HG02852 (cell line): Measurements from ENCODE around the gene SRM.
A peak's percentile ranks its signal among the peaks of the same experiment; 100 is the strongest.
"Not testable (repeated sequence)": the region's sequence is repeated elsewhere in the genome, so short reads cannot be mapped to it uniquely, and the experiment has no call there.

ENCODE experiments used
- ATAC-seq: cut with Tn5 transposase; IDR thresholded peaks from one replicate; pipeline ENCODE4 v1.9.1; 2021; ENCODE audit warnings: mild to moderate bottlenecking, moderate library complexity; ENCODE audit not compliant: unreplicated experiment

Gene SRM

DNA sequence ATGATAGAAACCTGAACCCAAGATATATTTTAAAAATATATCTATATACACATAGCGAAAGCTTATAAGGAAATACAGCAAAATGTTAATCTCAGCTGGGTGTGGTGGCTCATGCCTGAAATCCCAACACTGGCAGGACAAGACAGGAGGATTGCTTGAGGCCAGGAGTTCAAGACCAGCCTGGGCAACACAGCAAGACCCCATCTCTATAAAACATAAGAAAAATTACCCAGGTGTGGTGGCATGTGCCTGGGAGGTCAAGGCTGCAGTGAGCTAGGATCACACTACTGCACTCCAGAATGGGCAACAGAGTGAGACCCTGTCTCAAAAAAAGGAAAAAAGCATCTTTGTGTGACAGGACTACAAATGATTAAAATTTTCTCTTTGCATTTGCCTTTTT, 6.0 kb upstream of the SRM start:
- no peak for ATAC-seq

DNA sequence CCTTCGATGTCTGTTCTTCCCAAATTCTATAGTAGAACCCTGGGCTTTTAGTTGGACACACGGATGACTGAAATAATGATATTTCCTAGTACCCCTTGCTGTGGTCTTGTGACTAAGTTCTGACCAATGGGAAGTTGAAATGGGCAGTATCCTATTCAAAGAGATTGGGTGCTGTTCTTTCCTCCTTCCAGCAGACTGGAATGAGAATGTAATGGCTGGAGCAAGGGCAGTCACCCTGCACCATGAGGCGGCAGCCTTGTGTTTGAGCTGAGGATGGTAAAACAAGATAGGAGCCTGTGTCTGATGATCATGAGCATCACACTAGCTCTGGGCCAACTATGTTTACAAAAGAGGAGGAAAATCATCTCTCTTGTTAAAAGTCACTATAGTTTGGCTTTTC, 5.1 kb upstream of the SRM start:
- no peak for ATAC-seq

DNA sequence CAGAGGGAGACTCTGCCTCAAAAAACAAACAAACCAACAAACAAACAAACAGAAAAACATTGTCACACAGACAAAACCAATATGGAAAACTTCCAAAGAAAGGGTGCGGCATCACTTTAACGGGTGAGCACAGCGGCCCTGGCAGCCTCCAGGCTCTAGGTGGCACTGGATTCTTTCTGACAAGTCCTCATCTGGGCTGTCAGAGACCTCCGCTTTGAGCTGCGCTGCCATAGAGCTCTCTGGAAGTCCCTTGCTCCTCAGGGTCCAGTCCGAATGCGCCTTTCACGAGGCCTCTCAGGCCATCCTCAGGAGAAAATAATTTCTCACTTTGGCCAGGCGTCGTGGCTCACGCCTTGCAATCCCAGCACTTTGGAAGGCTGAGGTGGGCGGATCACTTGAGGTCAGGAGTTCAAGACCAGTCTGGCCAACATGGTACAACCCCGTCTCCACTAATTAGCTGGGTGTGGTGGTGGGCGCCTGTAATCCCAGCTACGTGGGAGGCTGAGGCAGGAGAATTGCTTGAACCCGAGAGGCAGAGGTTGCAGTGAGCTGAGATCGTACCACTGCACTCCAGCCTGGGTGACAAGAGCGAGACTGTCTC, 4.2 kb upstream of the SRM start:
- ATAC-seq: not testable (repeated sequence)

DNA sequence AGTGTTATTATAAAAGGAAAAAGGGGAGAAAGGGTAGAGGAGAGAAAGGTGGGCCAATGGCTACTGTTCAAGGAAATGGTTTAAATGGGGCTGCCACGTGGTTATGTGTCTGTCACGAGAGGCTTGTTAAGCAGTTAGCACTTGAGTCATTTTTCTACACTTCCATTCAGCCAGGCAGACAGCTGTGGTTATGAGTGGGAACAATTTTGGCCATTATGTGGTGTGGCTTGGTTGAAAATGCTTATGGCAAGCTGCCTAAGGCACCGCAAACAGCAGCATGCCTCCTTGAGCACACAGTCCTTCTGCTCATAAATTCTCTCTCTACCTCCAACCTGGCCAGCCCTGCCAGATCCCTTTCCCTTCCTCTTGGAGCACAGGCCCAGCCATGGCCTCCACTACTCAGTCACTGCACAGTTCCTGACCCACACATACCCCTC, 3.2 kb upstream of the SRM start:
- no peak for ATAC-seq

DNA sequence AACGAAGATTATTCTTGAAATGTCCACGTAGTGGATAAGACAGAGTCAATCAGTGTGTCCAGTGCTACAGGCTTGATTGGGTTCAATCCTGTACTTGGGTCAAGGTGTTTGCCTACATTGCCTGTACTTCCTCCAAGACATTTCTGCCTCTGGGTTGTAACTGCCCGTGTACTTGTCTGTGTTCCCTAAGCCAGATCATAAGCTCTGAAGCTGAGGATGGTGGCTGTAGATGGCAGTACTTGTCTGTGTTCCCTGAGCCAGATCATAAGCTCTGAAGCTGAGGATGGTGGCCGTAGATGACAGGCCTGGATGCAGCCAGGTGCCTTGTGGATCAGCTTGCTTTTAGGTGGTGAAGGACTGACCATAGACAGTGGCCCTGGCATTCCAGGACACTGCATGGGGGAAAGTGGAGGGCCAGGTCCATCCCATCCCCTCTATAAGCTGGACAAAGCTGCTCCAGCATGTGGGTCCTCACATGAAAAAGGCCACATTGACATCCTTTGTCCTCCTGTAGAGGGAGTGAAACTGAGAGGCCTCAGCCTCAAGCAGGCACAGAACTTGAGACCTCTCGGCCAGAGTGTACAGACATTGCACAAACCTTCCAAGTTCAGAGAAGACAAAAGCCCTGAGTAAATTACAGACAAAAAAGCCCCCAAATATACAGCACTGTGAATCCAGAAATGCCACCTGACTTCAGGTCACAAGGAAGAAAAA, 2.0 kb upstream of the SRM start:
- no peak for ATAC-seq

DNA sequence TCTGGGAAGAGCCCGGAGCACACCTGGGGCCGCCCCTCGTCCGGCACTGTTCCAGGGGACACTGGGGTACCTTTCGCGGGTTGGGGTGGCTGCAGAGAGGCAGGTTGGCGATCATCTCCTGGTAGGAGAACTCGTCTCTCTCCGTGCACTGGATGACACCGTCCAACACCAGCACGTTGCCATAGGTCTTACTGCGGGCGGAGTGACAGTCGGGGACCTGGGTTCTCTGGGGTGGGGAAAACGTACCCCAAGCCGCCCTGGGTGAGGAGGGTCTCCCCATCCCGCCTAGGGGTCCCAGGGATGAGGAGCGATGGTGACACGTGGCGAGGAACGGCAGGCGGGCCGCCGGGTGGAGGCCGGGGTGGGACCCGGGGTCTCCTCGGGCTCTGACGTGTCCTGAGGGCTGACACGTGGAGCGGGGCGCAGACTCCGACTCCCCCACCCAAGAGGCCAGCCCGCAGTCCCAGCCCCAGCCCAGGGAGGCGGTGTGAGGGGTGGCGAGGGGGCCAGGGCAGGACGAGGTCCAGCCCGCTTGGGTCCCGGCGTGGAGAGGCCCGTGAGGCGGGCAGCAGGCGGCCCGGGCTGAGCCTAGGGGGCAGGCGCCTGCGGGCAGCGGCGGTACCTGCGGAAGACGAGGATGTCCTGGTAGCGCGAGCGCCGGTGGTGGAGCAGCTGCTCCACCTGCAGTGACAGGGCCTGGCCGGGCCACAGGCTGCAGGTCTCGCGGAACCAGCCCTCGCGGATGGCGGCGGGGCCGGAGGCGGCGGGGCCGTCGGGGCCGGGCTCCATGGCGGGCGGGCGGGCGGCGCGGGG, 457 bp downstream of the SRM start:
- ATAC-seq: peak; percentile 26

DNA sequence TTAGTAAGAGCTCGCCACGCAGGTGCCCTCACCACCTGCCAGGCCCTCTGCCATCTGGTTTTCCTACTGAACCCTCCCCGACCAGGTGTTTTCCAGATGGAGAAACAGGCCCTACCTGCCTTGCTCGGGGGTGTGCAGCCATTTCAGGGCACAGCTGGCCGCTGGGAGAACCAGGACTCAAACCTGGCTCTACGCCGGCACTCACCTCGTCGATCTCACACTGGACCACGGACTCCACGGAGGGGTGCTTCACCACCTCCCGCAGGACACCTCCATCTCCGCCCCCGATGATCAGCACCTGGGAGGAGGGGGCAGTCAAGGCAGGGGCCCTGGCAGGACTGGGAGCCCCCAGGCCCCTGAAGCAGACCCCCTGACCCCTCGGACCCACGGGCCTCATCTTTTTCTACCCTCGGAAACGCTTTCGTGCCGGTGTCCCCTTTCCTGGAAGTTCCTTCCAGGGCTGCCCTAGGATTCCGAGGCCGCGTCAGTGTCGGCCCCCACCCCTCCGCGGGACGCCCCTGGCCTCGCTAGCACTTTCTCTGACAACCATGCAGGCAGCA, 1.1 kb downstream of the SRM start:
- ATAC-seq: no peak

DNA sequence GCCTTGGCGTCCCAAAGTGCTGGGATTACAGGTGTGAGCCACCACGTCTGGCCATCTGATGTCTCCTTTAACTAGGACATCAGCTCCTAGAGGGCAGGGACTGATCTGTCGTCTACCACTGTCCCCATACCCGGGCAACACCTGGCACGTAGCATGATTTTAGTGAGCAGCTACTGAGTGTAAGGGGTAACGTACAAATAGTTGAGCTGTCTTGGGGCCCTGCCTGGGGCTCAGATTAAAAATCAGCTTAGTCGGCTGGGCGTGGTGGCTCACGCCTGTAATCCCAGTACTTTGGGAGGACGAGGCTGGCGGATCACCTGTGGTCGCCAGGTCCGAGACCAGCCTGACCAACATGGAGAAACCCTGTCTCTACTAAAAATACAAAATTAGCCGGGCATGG, 1.8 kb downstream of the SRM start:
- no peak for ATAC-seq

DNA sequence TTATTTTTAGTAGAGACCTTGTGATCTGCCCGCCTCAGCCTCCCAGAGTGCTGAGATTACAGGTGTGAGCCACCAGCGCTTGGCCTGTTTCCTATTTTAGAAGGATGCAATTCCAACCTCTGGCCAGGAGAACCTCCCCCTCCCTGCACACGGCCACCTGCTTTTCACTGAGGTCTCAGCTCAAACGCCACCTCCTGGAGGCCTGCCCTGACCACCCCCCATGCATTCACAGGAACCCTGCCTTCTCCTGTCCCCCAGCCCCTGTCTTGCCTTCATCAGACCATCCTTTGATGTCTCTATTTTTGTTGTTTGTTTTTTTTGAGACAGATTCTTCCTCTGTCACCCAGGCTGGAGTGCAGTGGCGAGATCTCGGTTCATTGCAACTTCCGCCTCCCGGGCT, 2.3 kb downstream of the SRM start:
- no peak for ATAC-seq

DNA sequence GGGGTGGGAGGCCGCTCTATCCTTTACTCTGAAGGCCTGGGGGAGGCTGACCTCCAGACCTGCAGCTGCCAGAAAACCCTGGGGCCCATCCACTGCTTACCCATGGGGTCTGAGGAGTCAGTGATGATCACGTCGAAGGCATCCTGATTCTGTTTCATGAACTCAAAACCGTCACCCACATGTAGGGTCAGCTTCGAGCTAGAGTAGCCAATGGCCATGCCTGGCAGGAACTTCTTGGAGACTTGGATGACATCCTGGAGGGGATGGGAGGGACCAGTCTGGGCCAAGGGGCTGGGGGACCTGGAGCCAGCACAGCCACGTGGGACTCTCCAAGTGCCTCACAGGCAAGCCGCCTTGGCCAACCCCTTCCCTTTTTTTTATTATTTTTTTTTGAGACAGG, 3.3 kb downstream of the SRM start:
- no peak for ATAC-seq

DNA sequence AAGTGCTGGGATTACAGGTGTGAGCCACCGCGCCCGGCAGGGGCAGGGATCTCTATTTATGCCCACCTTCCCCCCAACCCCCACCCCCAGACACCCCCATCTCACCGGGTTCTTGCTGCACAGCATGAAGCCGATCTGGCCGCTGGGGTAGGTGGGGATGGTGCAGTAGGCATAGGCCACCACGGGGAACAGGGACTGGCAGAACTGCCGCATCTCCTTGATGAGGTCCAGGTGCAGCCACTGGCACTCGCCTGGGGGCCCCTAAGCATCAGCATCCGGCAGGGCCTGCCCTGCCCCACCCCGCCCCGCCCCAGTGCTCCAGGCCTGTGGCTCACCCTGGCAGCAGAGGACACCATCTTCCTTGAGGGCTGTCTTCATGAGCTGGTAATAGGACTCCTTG, 4.1 kb downstream of the SRM start:
- ATAC-seq: no peak

DNA sequence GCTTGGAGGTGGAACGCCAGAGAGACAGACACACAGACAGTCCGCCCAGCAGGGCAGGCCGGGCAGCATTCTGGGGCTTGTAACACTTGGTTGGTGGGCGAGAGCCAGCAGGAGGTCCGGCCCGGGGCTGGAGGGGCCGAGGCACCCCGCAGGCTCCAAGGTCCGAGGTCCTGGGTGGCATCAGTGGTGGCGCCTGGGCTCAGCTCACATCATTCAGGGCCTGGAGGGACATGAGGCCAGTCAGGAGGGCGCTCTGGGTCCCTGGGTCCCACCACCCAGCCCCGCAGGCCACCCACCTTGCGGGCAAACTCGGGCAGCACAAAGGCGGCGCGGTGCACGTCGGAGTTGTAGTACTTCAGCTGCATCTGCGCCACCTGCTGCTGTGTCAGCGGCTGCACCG, 5.2 kb downstream of the SRM start:
- no peak for ATAC-seq

DNA sequence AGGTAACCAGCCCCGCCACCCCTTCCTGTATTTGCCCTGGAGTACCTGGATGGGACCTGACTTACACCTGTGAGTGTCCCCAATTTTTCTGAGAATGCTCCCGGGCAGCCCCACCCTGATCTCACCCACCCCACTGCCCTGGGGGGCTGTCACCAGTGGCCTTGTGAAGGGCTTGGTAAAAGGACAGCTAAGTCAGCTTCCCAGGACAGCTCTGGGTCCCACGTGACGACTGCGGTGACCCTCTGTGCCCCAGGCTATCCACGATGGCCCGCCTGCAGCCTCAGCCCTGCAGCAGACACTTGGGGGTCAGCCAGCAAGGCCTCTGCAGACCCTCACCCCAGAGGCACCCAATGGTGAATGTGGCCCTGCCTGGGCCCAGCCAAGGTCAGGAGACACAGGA, 5.6 kb downstream of the SRM start:
- ATAC-seq: no peak

DNA sequence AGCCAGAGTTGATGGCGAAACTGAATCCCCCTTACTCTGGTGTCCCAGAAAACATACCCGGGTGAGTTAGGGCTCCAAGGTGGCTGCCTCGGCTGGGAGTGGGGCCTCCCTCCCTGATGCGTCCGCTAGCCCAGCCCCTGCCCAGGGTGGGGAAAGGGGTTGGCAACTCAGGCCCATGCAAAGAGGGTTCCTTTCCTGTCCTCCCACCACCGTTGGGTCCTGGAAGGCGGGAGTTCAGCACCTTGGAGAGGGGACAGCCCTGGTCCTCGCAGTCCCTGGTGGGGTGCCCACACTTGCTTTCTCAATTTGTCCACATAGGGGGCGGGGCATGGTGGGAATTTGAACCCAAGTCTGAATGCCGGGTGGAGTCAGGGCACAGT, 6.1 kb downstream of the SRM start:
- no peak for ATAC-seq

DNA sequence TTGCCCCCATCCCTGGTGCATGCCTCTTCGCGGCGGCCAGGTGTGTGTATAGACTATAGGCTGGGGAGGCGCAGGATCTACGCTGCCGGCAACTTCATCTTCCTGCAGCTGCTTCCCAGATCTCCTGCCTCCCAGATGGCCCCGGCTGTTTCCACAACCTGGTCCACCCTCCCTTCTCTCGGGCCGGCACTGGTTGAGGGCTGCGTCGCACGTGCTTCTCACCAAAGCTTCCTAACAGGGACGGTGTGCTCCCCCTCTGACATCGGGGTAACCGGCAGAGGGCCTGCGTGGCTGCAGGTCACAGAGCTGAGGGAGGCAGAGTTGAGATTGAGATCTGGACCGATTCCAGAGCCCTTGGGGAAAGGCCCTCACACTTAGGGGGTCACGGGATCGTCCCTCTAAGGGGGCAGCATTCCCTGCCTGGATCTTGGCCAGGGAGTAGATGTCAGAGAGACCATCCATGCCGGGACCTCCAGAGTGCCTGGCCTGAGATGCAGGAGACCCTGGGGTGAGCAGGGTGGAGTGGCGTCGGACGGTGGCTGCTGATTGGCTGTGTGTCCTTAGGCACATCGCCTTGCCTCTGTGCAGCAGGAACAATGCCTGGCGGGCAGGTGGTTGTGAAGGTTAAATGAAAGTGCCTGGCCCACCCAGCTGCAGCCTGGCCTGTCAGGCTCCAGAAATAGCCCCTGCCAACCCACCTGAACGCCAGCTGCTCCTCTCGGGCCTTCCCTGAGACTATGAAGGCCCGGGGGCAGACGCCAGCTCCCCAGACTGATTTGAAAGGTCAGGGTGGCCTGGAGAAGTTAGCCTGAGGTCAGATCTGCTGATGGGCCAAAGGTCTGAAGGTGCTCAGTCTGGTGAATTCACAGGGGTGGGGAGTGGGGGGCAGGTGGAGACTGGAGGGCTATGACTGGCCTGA, 6.7 kb downstream of the SRM start:
- no peak for ATAC-seq

DNA sequence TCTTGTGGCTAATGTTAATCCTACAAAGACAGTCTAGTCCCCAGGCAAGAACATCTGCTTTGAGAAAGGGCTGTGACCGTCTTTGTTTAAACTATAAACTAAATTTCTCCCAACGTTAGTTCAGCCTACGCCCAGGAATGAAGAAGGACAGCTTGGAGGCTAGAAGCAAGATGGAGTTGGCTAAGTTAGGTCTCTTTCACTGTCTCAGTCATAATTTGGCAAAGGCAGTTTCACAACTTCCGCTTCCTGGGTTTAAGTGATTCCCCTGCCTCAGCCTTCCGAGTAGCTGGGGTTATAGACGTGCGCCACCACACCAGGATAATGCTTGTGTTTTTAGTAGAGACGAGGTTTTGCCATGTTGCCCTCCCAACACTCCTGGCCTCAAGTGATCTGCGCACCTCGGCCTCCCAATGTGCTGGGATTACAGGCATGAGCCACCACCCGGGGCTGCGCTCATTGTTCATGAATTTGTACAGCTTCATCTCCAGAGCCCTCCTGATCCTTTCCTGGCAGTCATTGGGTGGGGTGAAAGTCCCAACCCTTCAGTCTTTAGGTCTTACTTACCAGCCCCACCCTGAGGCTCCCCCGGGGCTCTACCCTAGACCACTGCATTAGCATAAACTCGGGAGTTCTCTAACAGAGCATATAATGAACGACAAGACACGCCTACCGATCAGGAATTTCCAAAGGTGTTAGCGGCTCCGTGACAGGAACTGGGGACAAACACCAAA, 7.9 kb downstream of the SRM start:
- no peak for ATAC-seq

DNA sequence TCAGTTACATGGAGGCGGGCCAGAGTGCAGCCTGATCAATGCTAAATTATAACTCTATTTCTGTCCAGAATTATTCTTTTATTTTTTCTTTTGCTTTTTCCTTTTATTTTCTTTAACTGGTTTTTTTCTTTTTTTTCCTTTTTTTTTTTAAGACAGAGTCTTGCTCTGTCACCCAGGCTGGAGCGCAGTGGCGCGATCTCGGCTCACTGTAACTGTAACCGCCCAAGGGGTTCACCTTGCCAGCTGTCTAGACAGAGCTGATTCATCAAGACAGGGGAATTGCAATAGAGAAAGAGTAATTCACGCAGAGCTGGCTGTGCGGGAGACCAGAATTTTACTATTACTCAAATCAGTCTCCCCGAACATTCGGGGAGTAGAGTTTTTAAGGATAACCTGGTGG, 8.7 kb downstream of the SRM start:
- not testable (repeated sequence) for ATAC-seq

DNA sequence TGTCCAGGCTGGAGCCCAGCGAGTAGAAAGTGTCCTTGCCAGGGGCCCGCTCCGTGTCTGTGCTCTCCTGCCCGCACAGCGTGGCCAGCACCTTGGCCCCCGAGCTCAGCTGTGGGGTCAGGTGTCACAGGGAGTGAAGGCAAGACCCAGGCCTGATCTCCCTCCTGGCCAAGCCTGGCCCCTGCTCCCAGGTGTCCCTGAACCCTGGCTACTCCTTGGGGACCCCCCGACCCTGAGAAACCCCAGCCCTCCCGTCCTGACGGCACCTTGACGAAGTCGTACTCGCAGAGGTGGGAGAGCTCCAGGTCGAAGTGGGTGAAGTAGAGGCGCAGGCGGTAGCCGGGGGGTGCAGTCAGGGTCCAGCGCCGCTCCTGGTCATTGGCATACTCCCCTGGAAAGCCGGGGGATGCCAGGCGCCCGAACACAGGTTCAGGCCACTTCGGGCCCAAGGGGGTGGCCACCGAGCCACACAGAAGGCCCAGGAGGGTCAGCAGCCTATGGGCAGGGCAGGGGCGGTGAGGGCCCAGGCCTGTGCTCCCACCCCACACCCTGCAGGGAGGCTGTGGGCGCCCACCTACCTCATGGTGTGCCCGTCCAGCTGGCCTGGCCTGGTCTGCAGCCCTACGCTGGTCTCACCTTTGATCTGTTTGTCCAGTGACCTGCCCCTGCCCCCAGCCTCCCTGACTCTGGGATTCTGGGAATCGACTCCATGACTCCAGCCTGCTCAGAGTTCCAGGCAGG, 13.0 kb downstream of the SRM start, which contains the start of gene MASP2:
TSS of gene MASP2 (minus strand) at position 615 of the 741 bp plus-strand sequence. CDS start at position 583, 32 bp downstream.
- ATAC-seq: no peak

DNA sequence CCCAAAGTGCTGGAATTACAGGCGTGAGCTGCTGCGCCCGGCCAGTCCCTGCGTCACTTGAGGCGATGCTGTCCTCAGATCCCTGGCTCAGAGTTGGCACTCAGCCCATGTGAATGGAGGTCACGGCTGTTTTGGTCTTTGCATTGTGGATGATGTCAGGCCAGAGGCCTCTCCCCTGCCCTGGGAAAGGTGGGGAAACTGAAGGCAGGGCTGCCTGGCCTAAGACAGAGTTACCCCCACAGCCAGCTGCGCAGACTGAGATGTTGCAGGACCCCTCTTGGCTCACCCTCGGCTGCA, 13.6 kb downstream of the SRM start:
- ATAC-seq: no peak
